GM12891 (cell line): ENCODE results near the gene RFX2.

ENCODE experiments used
- POLR2A ChIP-seq: IDR thresholded peaks from 2 replicates; pipeline ENCODE4 v1.6.1; 2011; ENCODE audit warnings: low read depth, low read length, control low read depth
- POLR2AphosphoS5 ChIP-seq: IDR thresholded peaks from 2 replicates; pipeline ENCODE4 v1.6.1; 2011; ENCODE audit warnings: low read depth, low read length, control low read depth

DNA sequence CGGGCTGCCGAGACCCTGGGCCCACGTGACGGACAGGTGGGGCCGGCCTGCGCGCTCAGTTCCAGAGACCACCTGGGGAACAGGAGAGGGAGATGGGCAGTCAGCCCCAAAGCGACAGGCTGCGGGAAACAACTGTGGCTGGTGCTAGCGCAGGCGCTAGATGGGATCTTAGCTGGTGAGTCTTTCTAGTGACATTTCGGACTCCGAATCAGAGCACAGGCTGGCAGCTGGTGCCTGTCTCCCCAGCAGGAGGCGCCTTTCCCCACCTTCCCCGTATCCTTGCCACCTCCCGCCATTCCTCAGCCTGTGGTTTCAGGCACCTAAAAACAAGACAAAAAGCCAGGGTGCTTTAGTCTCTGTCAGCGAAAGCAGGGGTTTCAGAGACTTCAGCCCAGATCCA lies 112.9 kb downstream of the RFX2 start:
- TF ChIP-seq POLR2A (no peak), POLR2AphosphoS5 (no peak)
